Mesothelial cell of epicardium (in vitro differentiated cells): ENCODE data around the gene RALGPS1. TPM values are rescaled to one million over a fixed set of nuclear protein-coding genes. Genes with fewer than 3 reads are reported as not detected.

Experiments
- DNase-seq, 2 experiments: peaks; one replicate each; pipeline ENCODE4 v3.0.0; 2021; ENCODE audit warnings: low spot score in 2 of 2; ENCODE audit not compliant: unreplicated experiment in 2 of 2
- H3K27ac Mint-ChIP-seq: 2 replicates; pipeline ENCODE4 v1.8.0; 2021; ENCODE audit warnings: mixed read lengths
- H3K27me3 Mint-ChIP-seq: 2 replicates; pipeline ENCODE4 v1.8.0; 2021; ENCODE audit warnings: low read depth, mixed read lengths
- H3K36me3 Mint-ChIP-seq: 2 replicates; pipeline ENCODE4 v1.8.0; 2021; ENCODE audit warnings: mixed read lengths
- H3K4me1 Mint-ChIP-seq: 2 replicates; pipeline ENCODE4 v1.8.0; 2021; ENCODE audit warnings: mixed read lengths
- H3K4me3 Mint-ChIP-seq: 2 replicates; pipeline ENCODE4 v1.8.0; 2021; ENCODE audit warnings: mild to moderate bottlenecking, moderate library complexity, mixed read lengths
- H3K9me3 Mint-ChIP-seq: 2 replicates; pipeline ENCODE4 v1.8.0; 2021; ENCODE audit warnings: mixed read lengths
- total RNA-seq: library from RNA; stranded (reverse); gene quantifications from 3 replicates; pipeline ENCODE4 v1.2.1, GENCODE V29; 2021
- TF ChIP-seq, protein P1 (sequence below): fragments of 200-600 bp; sonication (generic); IDR thresholded peaks from one replicate; pipeline ENCODE4 v1.5.0; 2021; ENCODE audit warnings: antibody characterized with exemption; ENCODE audit not compliant: unreplicated experiment

Gene RALGPS1
- total RNA-seq, 1 donor from 2014 or later, result 25.6 TPM

DNA sequence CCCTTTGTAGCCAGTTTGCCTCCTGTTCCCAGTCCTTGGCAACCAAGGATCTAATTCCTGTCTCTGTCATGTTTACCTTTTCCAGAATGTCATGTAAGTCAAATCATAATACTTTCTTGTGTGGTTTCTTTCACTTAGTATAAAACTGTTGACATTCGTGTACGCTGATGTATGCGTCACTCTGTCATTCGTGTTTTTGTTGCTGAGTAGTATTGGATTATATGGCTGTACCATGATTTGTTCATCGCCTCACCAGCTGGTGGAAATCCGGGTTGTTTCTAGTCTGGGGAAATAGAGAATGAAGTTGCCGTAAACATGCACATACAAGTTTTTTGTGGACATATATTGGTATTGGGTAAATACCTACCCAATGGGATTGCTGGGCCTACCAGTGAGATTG lies 110.5 kb downstream of the RALGPS1 start:
- no peaks in the 10 kb centered on the region for H3K27me3 Mint-ChIP-seq
- H3K4me1 Mint-ChIP-seq, result peaks cover 42% of the 10 kb centered on the region
- H3K4me3 Mint-ChIP-seq, result no peak overlapping the region
- TF ChIP-seq, protein P1, sequence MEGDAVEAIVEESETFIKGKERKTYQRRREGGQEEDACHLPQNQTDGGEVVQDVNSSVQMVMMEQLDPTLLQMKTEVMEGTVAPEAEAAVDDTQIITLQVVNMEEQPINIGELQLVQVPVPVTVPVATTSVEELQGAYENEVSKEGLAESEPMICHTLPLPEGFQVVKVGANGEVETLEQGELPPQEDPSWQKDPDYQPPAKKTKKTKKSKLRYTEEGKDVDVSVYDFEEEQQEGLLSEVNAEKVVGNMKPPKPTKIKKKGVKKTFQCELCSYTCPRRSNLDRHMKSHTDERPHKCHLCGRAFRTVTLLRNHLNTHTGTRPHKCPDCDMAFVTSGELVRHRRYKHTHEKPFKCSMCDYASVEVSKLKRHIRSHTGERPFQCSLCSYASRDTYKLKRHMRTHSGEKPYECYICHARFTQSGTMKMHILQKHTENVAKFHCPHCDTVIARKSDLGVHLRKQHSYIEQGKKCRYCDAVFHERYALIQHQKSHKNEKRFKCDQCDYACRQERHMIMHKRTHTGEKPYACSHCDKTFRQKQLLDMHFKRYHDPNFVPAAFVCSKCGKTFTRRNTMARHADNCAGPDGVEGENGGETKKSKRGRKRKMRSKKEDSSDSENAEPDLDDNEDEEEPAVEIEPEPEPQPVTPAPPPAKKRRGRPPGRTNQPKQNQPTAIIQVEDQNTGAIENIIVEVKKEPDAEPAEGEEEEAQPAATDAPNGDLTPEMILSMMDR, result no peak
- DNase-seq, result no peak
- H3K27ac Mint-ChIP-seq, result no peak overlapping the region
- no peaks in the 10 kb centered on the region for H3K36me3 Mint-ChIP-seq
- no peaks in the 10 kb centered on the region for H3K9me3 Mint-ChIP-seq

DNA sequence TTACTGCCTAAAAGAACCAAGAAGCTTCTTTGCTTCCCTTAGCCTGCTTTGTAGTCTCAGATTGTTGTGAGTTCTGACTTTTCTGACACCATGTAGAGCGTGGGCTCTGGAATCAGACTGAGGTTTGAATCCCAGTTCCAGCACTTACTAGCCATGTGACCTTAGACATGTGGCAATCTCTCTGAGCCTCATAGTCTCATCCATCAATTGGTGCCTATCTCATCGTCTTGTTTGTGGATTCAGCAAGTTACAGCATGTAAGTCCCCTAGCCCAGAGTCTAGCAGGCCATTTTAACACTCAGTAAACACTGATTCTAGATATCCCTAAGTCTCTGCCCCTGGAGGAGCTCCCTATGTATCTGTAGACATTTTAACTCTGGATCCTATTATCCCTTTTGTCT lies 113.1 kb downstream of the RALGPS1 start:
- Mint-ChIP-seq H3K27ac (no peak overlapping the region), H3K36me3 (no peaks in the 10 kb centered on the region), H3K27me3 (no peaks in the 10 kb centered on the region), H3K9me3 (no peaks in the 10 kb centered on the region), H3K4me3 (no peak overlapping the region), H3K4me1 (peaks cover 23% of the 10 kb centered on the region)
- TF ChIP-seq, protein P1, result no peak
- DNase-seq, result no peak

- no peak overlapping the region for H3K4me3 Mint-ChIP-seq
- no peak overlapping the region for H3K27ac Mint-ChIP-seq
- TF ChIP-seq, protein P1, result no peak
- no peaks in the 10 kb centered on the region for H3K9me3 Mint-ChIP-seq
- no peaks in the 10 kb centered on the region for H3K36me3 Mint-ChIP-seq
- DNase-seq, result no peak
- peaks cover 16% of the 10 kb centered on the region for H3K4me1 Mint-ChIP-seq
- no peaks in the 10 kb centered on the region for H3K27me3 Mint-ChIP-seq
Observed at GRCh38 chr9:127029548-127029947, 115.0 kb downstream of the RALGPS1 start.

DNA sequence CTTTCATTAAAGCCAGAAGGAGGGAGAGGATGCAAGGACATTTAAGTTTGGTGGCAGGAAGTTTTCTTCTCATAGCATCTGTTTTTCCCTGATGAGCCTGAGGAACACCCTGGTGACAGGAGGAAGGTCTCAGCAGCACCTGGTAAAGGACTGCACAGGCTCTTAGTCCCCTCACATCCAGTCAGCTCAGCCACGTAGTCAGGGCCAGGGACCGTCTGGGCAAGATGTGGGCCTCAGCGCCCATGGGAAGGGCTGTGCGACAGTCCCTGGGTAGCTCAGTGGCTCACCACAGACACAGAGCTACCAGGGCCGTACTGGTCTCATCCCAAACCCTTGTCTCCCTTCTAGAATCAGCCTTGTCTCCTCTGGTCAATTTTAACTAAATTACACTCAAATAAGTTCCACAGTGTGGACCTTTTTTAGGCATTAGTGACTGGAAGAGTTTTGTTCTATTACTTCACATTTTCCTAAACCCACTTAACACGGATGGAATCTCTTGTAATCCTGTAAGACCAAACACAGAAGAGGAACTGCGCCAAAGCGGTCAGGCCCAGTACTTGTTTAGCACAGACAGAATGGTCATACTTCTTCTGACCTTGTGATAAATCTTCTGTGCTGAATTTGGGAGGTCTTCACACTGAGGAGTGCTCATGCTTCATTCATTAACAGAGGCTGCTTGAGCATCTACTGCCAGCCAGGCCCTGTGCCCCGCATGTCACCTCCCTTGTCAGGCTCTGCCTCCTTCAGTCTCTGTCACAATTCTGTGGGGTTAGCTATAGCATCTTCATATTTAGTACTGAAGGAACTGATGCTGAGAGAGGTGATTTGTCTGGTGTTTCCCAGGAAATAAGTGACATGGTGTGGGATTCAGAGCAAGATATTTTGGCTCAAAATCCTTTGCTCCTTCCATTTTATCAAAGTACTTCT lies 116.5 kb downstream of the RALGPS1 start:
- no peaks in the 10 kb centered on the region for H3K27me3 Mint-ChIP-seq
- peaks cover 2% of the 10 kb centered on the region for H3K36me3 Mint-ChIP-seq
- no peak for DNase-seq
- H3K9me3 Mint-ChIP-seq, result no peaks in the 10 kb centered on the region
- no peak overlapping the region for H3K27ac Mint-ChIP-seq
- H3K4me3 Mint-ChIP-seq, result no peak overlapping the region
- TF ChIP-seq, protein P1, result no peak
- H3K4me1 Mint-ChIP-seq, result peaks cover 12% of the 10 kb centered on the region

DNA sequence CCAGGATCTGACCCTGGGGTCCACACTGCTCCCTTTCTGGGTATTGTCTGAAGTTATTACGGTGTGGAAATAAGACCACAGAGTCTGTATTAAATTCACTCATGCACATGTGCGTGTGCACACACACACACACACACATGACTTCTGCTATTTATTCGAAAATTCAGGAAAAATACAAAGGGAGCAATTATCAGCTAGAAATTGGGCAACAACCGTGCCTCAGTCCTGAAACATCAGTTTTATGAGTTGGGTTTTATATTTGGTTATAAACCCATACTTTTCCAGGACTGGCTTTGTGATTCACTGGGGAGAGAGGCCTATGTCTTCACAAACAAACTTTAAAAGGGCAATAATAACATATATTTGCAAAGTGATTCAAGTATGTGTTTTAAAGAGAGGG lies 117.7 kb downstream of the RALGPS1 start:
- Mint-ChIP-seq H3K4me3 (no peak overlapping the region), H3K9me3 (no peaks in the 10 kb centered on the region), H3K36me3 (peaks cover 2% of the 10 kb centered on the region), H3K27me3 (no peaks in the 10 kb centered on the region), H3K27ac (no peak overlapping the region), H3K4me1 (peaks cover 12% of the 10 kb centered on the region)
- TF ChIP-seq, protein P1, result no peak
- no peak for DNase-seq
